Fibroblast of lung (primary cell): Measurements from ENCODE around the gene C1orf146.

Source experiments
- EZH2 ChIP-seq: IDR thresholded peaks from 2 replicates; pipeline ENCODE4 v1.5.1; 2012; ENCODE audit warnings: low read length, control low read depth, mild to moderate bottlenecking; ENCODE audit errors: missing control alignments
- TF ChIP-seq, protein P1 (sequence below), 2 donors: IDR thresholded peaks in 1 of 2; conservative IDR thresholded peaks in 1 of 2; 1 replicate in 1 of 2; 2 replicates in 1 of 2; pipeline ENCODE4 v1.5.1; 2011 to 2012; ENCODE audit warnings: low read length in 2 of 2, control low read depth in 1 of 2, inconsistent platforms in 1 of 2, low read depth in 1 of 2, mild to moderate bottlenecking in 1 of 2

GRCh38 chr1:92219028-92219427, 1.3 kb downstream of the C1orf146 start:
- TF ChIP-seq, protein P1, sequence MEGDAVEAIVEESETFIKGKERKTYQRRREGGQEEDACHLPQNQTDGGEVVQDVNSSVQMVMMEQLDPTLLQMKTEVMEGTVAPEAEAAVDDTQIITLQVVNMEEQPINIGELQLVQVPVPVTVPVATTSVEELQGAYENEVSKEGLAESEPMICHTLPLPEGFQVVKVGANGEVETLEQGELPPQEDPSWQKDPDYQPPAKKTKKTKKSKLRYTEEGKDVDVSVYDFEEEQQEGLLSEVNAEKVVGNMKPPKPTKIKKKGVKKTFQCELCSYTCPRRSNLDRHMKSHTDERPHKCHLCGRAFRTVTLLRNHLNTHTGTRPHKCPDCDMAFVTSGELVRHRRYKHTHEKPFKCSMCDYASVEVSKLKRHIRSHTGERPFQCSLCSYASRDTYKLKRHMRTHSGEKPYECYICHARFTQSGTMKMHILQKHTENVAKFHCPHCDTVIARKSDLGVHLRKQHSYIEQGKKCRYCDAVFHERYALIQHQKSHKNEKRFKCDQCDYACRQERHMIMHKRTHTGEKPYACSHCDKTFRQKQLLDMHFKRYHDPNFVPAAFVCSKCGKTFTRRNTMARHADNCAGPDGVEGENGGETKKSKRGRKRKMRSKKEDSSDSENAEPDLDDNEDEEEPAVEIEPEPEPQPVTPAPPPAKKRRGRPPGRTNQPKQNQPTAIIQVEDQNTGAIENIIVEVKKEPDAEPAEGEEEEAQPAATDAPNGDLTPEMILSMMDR (conservative IDR thresholded peaks at IDR 0.05 in 1 of 2, IDR thresholded peaks at IDR 0.05 in 1 of 2; ENCODE audit: low read depth in 1 of 2, low read length in 2 of 2): no peak
- no peak for TF ChIP-seq EZH2
